OCI-M2 (cell line): ENCODE data around the gene TMEM43.

ENCODE experiments used
- DNase-seq: peaks from one replicate; lab custom pipeline; 2025; ENCODE audit not compliant: unreplicated experiment; lab: John Stamatoyannopoulos, UW

The TMEM43 gene

DNA sequence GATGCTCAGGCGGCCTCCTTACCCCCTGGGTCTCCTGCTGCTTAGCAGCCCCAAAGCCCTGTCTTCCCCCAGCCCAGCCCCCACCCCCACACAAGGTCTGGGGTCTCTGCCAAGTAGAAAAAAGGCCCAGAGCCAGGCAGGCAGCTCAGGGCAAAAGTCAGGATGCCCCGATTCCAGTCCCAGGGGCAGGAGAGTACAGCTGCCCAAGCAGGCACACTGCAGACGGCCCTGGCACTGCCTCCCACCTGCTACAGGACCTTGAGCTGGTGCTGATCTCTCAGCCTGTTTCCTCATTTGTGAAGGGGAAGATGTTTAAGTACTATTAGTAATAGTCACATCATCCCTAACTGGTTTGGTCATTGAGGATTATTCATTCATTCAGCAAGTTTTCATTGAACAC lies 12.6 kb downstream of the TMEM43 start:
- DNase-seq: no peak

DNA sequence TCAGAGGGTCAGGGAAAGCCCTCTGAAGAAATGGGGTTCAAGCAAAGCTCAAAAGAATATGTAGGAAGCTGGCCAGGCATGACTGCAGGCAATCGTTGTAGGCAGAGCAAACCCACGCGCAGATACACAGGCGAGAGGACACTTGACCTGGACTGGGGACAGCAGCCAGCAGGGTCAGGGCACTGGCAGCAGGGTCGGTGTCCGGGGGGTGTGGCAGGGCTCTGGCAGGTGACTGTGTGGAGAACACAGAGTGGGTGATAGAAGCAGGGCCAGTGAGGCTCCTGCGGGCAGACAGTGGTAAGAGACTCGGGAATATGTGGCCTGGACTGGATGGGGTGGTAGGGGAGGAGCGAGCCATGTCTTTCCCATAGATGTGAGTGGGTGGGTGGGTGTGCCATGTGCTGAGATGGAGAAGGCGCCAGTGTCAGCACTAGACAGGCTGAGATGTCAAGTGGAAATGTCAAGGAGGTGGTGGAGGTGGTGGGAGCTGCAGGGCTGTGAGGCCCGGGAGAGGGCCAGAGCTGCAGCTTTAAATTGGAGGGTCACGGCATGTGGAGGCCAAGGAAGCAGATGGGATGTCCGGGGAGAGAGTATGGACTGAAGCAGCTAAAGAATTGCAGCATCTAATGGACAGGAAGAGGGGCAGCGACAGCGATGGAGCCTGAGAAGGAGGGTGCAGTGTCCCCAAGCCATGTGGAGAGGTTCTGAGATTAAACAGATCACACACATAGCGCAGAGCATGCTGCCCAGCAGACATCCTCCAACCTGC lies 13.4 kb downstream of the TMEM43 start:
- DNase-seq: no peak

DNA sequence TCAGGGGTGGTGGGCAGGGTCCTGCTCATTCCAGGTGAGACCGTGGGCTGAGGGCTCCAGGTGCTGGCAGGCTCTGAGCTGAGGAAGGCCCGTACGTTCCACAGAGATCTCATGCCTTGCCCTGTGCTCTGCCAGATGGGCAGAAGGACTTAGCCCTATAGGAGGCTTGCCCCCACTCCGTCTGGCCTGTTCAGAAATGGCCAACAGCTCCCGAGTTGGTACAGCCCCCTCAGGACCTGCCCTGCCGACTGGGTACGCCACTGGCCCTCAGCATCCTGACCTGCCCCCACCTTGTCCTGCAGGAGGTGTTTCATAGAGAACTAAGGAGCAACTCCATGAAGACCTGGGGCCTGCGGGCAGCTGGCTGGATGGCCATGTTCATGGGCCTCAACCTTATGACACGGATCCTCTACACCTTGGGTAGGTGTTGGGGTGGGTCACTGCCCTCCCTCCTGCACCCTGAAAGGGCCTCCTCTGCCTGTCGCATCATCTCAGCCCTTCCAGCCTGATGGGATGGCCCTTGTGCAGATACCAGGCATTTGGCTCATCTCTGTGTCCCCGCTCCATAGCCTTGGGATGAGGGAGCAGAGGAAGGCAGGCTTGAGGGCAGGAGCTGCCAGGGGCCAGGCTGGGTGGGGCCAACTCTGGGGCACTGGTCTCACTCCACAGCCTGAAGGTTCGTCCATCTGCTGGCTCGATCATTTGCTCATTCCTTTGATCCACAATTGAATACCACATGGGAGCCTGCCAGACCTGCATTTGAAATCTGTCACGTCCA lies 14.2 kb downstream of the TMEM43 start:
- no peak for DNase-seq

DNA sequence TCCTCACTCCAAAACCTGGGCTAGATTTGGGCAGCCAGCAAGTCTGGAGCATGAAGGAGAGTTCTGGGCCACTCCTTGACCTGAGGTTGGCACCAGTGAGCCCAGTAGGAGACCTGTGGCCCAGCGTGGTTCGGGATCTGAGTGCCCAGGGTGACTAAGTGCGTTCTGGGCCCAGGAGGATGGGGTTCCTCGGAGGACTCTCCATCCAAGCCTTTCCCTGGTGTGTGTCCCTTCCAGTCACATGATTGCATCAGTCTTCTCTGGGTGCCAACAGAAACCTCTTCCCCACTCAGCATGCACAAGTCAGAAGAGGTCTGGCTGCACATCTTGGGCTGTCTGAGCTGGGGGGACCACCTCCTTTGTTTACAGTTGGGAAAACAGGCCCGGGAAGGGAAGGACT lies 14.9 kb downstream of the TMEM43 start:
- no peak for DNase-seq

DNA sequence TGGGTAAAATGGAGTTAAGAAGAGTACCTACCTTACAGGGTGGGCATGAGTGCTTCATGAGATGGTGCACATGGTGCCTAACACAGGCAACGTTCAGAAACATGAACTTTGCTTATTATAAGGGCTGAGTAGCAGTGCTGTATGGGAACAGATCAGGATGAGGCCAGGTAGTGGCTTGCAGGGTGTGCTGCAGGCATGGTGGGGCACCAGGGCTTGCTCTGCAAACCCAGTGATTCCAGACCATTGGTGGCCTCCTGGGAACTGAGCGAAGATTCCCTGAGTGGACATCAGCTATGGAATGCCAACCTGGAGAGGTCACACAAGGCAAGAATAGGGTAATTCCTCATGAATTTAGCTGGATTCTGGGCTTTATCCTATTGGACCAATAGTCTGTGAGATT lies 15.8 kb downstream of the TMEM43 start:
- DNase-seq: no peak

DNA sequence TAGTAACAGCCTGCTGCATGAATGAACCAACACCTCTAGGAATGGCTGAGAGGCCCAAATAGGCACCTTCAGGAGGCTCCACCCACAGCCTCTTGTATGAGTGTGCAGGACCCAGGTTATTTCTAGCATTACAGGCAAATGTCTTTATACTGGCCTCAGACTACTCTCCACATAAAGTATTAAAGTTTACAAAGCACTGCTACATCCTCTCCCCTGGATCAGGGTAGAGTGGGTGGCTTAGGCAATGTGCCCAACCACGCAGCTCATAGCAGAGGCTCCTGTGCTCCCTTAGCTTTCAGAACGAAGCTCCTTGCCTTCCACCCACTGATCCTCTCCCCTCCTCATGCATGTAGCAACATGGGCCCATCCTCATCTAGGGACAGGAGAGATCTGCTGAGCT lies 16.3 kb downstream of the TMEM43 start:
- DNase-seq: no peak

DNA sequence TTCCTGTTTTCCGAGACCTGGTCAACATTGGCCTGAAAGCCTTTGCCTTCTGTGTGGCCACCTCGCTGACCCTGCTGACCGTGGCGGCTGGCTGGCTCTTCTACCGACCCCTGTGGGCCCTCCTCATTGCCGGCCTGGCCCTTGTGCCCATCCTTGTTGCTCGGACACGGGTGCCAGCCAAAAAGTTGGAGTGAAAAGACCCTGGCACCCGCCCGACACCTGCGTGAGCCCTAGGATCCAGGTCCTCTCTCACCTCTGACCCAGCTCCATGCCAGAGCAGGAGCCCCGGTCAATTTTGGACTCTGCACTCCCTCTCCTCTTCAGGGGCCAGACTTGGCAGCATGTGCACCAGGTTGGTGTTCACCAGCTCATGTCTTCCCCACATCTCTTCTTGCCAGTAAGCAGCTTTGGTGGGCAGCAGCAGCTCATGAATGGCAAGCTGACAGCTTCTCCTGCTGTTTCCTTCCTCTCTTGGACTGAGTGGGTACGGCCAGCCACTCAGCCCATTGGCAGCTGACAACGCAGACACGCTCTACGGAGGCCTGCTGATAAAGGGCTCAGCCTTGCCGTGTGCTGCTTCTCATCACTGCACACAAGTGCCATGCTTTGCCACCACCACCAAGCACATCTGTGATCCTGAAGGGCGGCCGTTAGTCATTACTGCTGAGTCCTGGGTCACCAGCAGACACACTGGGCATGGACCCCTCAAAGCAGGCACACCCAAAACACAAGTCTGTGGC lies 16.9 kb downstream of the TMEM43 start:
- DNase-seq: no peak

DNA sequence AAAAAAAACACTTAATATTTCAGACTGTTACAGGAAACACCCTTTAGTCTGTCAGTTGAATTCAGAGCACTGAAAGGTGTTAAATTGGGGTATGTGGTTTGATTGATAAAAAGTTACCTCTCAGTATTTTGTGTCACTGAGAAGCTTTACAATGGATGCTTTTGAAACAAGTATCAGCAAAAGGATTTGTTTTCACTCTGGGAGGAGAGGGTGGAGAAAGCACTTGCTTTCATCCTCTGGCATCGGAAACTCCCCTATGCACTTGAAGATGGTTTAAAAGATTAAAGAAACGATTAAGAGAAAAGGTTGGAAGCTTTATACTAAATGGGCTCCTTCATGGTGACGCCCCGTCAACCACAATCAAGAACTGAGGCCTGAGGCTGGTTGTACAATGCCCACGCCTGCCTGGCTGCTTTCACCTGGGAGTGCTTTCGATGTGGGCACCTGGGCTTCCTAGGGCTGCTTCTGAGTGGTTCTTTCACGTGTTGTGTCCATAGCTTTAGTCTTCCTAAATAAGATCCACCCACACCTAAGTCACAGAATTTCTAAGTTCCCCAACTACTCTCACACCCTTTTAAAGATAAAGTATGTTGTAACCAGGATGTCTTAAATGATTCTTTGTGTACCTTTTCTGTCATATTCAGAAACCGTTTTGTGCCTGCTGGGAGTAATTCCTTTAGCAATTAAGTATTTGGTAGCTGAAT lies 17.9 kb downstream of the TMEM43 start:
- DNase-seq: no peak

DNA sequence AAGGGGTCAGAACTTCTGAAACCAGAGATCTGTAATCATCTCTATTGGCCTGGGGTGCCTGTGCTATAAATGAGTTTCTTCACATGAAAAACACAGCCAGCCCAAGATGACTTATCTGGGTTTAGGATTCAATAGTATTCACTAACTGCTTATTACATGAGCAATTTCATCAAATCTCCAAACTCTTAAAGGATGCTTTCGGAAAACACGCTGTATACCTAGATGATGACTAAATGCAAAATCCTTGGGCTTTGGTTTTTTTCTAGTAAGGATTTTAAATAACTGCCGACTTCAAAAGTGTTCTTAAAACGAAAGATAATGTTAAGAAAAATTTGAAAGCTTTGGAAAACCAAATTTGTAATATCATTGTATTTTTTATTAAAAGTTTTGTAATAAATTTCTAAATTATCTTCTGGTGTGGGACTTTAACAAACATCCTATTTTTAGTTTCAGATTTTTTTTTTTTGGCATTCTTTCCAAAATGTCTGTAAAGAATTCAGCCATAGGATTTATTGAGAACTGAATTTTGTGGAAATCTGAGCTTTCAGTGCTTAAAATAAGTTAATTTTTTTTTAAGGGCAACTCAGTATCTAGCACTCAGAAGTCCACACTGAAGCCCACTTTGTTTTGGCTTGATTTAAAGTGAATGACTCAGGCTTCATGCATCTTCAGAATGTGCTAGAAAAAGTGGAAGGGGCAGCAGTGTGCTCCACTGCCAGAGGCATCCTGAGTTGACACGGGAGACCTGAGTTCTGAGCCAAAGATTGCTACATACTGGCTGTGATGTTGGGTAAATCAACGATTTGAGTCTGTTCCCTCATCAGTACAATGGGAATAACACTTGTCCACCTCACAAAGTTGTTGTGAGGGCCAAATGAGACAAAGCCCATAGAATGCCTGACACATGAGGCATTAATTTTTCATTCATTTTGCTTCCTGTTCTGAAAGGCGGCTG lies 18.7 kb downstream of the TMEM43 start:
- no peak for DNase-seq

DNA sequence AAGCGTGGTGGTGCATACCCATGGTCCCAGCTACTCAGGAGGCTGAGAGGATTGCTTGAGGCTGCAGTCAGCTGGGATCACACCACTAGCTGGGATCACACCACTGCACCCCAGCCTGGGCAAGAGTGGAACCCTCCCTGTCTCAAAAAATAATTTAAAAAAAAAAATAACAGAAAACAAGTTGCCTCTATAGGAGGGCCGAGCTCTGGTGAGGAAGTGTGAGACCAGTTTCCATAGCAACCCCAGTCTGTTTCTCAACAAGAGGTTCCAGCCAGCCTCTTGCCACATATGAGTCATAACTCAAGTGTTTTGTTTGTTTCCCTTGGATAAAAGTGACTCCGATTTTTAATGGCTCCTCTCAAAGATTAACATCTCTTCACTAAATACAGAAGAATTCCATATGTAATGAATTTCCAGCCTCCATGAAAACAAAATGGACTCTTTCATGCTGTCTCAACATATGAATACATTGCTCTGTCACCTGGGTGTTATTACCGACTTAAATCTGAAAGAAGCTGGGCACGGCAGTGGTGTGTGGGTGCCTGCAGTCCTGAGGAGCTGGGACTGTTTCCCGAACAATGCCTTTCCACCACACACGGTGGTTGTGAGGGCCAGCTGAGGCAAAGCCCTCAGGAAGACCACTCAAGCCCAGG lies 19.7 kb downstream of the TMEM43 start:
- DNase-seq: no peak

DNA sequence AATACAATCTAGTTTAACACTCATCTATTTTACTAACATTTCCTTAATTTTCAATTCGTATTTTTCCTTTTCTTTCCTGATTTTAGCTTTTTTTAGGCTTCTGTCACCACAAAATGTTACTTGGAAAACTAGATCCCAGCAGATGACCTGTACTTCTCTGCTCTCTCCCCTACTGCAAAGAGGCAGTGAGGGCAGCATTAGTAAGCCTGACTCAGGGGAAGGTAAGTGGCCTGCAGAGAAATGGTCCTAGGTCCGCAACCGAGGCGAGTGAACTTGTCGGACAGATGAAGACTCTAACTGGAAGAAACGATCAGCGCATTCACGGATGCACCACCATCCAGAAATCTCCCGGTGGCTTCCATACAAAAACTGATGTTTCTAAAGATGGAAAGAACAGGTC lies 20.4 kb downstream of the TMEM43 start:
- no peak for DNase-seq

DNA sequence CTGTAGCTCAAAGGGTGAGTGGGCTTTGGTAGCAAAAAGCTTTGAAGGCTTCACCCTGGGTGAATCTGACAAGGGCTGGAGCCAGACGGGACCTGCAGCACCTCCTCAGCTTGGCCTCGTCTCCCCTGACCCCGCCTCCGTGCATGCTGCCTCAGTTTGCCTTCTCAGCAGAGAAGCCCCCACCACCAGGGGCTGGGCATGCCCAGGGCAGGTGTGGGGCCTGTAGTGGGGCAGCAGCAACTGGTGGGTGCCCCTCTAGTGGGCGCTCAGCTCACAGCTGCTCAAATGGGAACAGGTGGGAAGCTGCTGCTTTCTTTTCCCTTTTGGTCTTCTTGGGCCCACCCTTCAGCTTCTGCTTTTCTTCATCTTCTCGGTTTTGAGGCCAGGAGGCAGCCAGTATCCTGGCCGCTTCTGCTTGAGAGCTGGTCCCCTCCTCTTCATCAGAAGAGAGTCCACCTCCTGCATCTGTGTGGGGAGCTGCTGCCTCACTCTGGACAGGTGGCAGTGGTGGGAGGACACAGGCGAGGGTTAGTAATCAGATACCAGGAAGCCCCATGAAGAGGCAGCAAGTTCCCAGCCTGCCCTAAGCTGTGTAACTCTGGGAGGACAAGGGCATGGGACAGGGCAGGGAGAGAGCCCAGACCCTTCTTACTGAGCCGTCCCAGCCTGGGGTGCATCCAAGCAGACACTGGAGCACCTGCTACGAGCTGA lies 21.0 kb downstream of the TMEM43 start:
- no peak for DNase-seq

DNA sequence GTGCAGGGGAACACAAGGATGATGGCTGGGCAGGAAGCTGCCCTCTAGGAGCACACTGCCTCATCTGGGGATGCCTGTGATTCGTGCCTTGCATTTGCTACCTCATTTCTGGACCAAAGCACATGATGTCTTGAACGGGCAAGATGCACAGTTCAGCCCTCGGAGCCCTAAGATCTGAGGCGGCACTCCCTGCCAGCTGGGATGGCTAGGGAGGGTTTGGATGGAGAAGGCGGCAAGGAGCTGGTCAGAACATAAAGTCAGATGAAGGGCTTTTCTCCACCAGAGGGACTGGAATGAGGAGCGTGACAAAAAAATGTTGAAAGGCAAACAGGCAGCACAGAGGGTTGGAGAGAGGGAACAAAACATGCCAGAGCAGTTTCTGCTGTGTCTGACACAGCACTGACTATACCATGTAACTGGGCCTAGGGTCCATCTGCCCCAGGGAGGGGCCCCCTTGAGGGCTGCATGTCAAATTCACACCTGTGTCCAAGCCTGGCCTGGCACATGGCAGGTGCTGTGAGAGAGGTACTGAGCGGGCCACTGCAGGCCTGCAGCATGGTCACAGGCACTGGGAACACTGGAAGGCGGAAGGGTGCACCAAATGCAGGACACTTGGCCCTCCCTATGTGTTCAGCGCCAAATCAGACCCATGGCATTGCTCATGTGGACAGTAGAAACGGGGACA lies 21.7 kb downstream of the TMEM43 start:
- no peak for DNase-seq

DNA sequence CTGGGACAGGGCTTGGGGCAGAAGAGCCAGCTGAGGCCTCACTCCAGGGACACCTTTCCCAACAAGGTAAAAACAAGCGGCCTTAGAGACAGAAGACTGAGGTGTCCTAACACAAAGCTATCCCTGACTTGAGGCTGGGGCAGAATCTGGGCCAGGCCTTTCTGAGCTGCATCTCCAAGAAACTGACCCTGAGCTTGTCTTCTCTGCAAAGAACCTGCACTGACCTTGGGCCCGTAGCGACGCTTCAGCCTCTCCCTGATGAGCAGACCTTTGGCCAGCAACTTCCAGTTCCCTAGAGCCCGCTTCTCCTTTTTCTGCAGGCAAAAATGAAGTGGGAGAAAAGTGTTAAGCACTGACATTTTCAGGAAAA lies 22.2 kb downstream of the TMEM43 start:
- no peak for DNase-seq

DNA sequence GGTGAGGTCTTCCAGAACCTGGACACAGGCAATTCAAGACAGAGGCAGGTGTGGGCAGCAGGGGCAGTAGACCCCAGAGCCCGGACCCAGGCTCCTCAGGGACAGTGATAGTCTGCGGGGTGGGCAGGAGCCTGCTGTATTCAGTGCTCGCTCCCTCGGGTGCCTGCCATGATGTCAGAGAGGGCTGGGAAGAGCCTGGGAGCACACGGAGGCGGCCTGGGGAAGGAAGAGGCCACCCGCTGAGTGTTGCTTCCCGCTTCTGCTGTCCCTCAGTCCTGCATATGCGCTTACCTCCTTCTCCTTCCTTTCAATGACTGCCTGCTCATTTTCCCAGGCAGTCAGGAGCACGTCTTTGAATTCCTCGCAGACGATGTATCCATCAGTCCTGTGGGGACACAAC lies 22.8 kb downstream of the TMEM43 start:
- DNase-seq: no peak

DNA sequence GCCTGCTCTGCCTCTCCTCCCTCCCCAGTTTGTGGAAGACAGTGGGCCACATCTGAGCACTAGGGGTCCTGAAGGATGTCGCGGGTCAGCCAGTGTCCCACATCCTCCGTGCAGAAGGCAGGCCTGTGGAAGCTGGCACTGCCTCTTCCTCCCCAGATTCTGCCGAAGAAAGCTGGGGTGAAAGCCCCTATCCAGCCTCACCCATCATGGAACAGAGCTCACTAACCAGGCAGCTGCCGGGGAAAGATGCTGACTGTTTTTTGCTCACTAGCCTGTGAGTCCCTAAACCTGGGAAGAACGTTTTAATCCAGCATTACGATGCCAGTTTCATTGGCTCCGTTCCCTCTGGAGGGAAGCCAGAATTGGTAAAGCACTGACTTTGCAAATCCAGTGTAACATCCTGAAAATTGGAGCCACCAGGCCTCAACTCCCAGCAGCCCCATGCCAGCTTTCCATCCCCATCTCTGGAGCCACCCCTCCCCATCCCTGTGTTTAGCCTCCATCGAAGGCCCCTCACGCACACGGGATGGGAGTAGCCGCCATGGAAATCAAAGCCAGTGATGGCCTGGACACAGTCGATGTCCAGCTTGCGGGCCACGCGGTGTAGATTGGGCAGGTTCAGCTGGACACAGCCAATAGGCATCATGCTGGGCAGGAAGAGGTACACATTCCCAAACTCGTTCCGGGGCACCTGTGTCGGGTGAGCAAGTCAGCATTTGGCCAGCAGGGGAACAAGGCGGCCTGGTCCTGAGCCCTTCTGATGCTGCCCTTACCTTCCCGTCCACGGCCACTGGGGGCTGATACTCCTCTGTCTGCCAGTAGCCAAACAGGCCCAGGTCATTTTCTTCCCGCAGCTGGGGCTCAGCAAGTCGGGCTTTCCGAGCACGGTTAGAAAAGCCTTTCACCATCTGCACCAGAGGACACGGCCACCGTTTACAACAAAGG lies 23.5 kb downstream of the TMEM43 start:
- no peak for DNase-seq

DNA sequence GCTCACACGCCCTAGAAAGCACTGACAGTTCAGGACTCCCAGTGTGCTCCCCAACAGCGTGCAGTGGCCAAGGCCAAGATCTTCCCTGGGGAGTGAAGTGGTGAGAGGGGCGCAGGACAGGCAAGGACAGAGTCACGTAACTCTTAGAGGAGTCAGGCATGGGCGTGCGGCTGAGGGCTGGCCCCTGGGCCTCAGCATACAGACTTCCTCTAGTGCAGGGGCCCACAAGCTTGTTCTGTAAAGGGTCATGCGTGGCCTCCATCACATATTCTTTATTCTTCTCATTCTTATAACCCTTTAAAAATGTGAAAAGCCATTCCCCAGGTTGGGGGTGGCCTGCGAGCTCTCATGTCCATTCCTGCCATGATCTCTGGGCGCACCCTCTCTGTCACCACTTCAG lies 25.2 kb downstream of the TMEM43 start:
- DNase-seq: no peak
